Lung (tissue), 12 donors: ENCODE measurements around the gene MACROD1. TPM values are rescaled to one million over a fixed set of nuclear protein-coding genes. Genes with fewer than 3 reads are reported as not detected.

Experiments
- ATAC-seq: fragments of 200-7000 bp; cut with Tn5 transposase; one replicate; pipeline ENCODE4 v1.9.1; 2020; ENCODE audit warnings: moderate number of reproducible peaks; ENCODE audit not compliant: insufficient read depth, low FRiP score
- DNase-seq, 3 donors: peaks; one replicate each; pipeline ENCODE4 v3.0.0-alpha.2; 2013 to 2017
- H3K27ac ChIP-seq, 2 donors: one replicate each; pipeline ENCODE4 v1.5.1; 2013; ENCODE audit warnings: mild to moderate bottlenecking in 2 of 2, moderate library complexity in 2 of 2, control low read depth in 1 of 2, inconsistent platforms in 1 of 2, low read depth in 1 of 2, low read length in 1 of 2
- H3K27me3 ChIP-seq, 3 donors: one replicate each; pipeline ENCODE4 v1.5.1; 2013; ENCODE audit warnings: low read length in 2 of 3; ENCODE audit not compliant: control insufficient read depth in 3 of 3, insufficient read depth in 3 of 3
- H3K36me3 ChIP-seq, 4 donors: one replicate each; pipeline ENCODE4 v1.5.1; 2013; ENCODE audit warnings: low read length in 4 of 4, mild to moderate bottlenecking in 1 of 4, moderate library complexity in 1 of 4; ENCODE audit not compliant: control insufficient read depth in 4 of 4, insufficient read depth in 4 of 4
- H3K4me1 ChIP-seq, 5 donors: one replicate each; pipeline ENCODE4 v1.5.1; 2013; ENCODE audit warnings: low read length in 5 of 5, mild to moderate bottlenecking in 2 of 5, moderate library complexity in 1 of 5; ENCODE audit not compliant: control insufficient read depth in 5 of 5, insufficient read depth in 5 of 5
- H3K4me3 ChIP-seq: one replicate; pipeline ENCODE4 v1.5.1; 2013; ENCODE audit warnings: mild to moderate bottlenecking, control low read depth, moderate library complexity
- H3K9ac ChIP-seq, 2 donors: one replicate each; pipeline ENCODE4 v1.5.1; 2013; ENCODE audit warnings: low read length in 2 of 2, control low read depth in 1 of 2; ENCODE audit not compliant: insufficient read depth in 1 of 2
- H3K9me3 ChIP-seq, 4 donors: one replicate each; pipeline ENCODE4 v1.5.1; 2013; ENCODE audit warnings: low read length in 3 of 4, mild to moderate bottlenecking in 1 of 4, moderate library complexity in 1 of 4; ENCODE audit not compliant: control insufficient read depth in 4 of 4, insufficient read depth in 3 of 4
- CTCF ChIP-seq: IDR thresholded peaks from 2 replicates; pipeline ENCODE4 v1.5.1; 2012; ENCODE audit warnings: mild to moderate bottlenecking; ENCODE audit errors: control extremely low read depth, extremely low read depth
- WGBS, 2 donors: extraction: QIAGEN DNeasy Blood & Tissue Kit; methylation state at CpG; one replicate each; pipeline ENCODE4 v1.1.7; 2013; 5-methylcytosine and 5-hydroxymethylcytosine counted together
- polyA plus RNA-seq, 2 donors: library from polyadenylated mRNA; stranded (reverse); fragments of 200-250 nt; gene quantifications; one replicate each; pipeline ENCODE4 v1.2.1, GENCODE V29; 2013
- total RNA-seq, 2 donors: library from RNA; depleted of rRNA in 1 of 2; stranded (reverse); fragments of >200 nt in 1 of 2; gene quantifications; one replicate each; pipeline ENCODE4 v1.2.1, GENCODE V29; 2014 to 2021
- donor health status: control.
- donor health status: control.
- donor health status: Bipolar disorder and iron deficiency.
- donor health status: healthy.
- donor health status: DM: yes; HTN: yes; CAD: no.

The MACROD1 gene
- total and polyA plus RNA-seq, 4 donors, result 9.9 to 70.0 (median 19.0) TPM

- WGBS, 2 donors, result 54 to 78% methylated on average over 28 of the region's 28 CpGs
- H3K27ac ChIP-seq, result no peak overlapping the region
- H3K9ac ChIP-seq, result no peak overlapping the region
- H3K4me1 ChIP-seq, result peaks cover 0 to 26% (median 9%) of the 10 kb centered on the region in 5 donors
- H3K9me3 ChIP-seq, result no peaks in the 10 kb centered on the region
- no peak for TF ChIP-seq CTCF
- no peak for ATAC-seq
- no peak for DNase-seq
- no peak overlapping the region for H3K4me3 ChIP-seq
- H3K27me3 ChIP-seq, result no peaks in the 10 kb centered on the region
- no peaks in the 10 kb centered on the region for H3K36me3 ChIP-seq
Measured at GRCh38 chr11:64089915-64090805, 75.8 kb downstream of the MACROD1 start.

- Histone ChIP-seq H3K9ac (no peak overlapping the region), H3K27me3 (no peaks in the 10 kb centered on the region), H3K9me3 (no peaks in the 10 kb centered on the region), H3K36me3 (no peaks in the 10 kb centered on the region), H3K27ac (no peak overlapping the region), H3K4me1 (peaks cover 0 to 25% (median 7%) of the 10 kb centered on the region in 5 donors), H3K4me3 (no peak overlapping the region)
- no peak for DNase-seq
- ATAC-seq, result no peak
- WGBS, 2 donors, result 72 to 95% methylated on average over 7 of the region's 7 CpGs
- no peak for TF ChIP-seq CTCF
Measured at GRCh38 chr11:64089493-64089892, 76.4 kb downstream of the MACROD1 start.

GRCh38 chr11:64089027-64089360 is 76.9 kb downstream of the MACROD1 start:
- H3K4me3 ChIP-seq, result no peak overlapping the region
- no peak for TF ChIP-seq CTCF
- H3K9me3 ChIP-seq, result no peaks in the 10 kb centered on the region
- WGBS, 2 donors, result 68 to 93% methylated on average over 15 of the region's 15 CpGs
- H3K9ac ChIP-seq, result no peak overlapping the region
- peaks cover 0 to 24% (median 5%) of the 10 kb centered on the region in 5 donors for H3K4me1 ChIP-seq
- H3K27me3 ChIP-seq, result no peaks in the 10 kb centered on the region
- no peak for DNase-seq
- H3K27ac ChIP-seq, result no peak overlapping the region
- no peak for ATAC-seq
- no peaks in the 10 kb centered on the region for H3K36me3 ChIP-seq
